Bronchial epithelial cell (primary cell): ENCODE results near the gene BEST1. TPM values are rescaled to one million over a fixed set of nuclear protein-coding genes. Genes with fewer than 3 reads are reported as not detected.
A peak's percentile ranks its signal among the peaks of the same experiment; 100 is the strongest.

Experiments
- DNase-seq: peaks from one replicate; pipeline ENCODE4 v3.0.0-alpha.2; 2010; ENCODE audit warnings: low read depth
- FAIRE-seq: peaks from 2 replicates; lab custom pipeline; 2011; peaks lifted over from hg19 to GRCh38; lab: Jason Lieb, UNC
- H3K27me3 ChIP-seq: 2 replicates; pipeline ENCODE4 v1.5.1; 2011; ENCODE audit warnings: low read length; ENCODE audit not compliant: control insufficient read depth, insufficient read depth
- H3K36me3 ChIP-seq: 2 replicates; pipeline ENCODE4 v1.5.1; 2011; ENCODE audit warnings: low read length; ENCODE audit not compliant: control insufficient read depth, insufficient read depth
- H3K4me3 ChIP-seq: 2 replicates; pipeline ENCODE4 v1.5.1; 2011; ENCODE audit warnings: mild to moderate bottlenecking, low read depth, low read length, control low read depth
- CTCF ChIP-seq: IDR thresholded peaks from 2 replicates; pipeline ENCODE4 v1.5.1; 2011; ENCODE audit warnings: mild to moderate bottlenecking, moderate library complexity, low read length, control low read depth, inconsistent platforms; ENCODE audit not compliant: insufficient read depth, severe bottlenecking
- total RNA-seq: library from RNA; depleted of rRNA; stranded (reverse); fragments of >200 nt; gene quantifications from 2 replicates; pipeline ENCODE4 v1.2.1, GENCODE V29; 2014

BEST1 gene
- total RNA-seq, 1 donor from 2014 or later = 3.7 TPM

- FAIRE-seq (no peak), DNase-seq (no peak)
- H3K36me3 ChIP-seq = no peaks in the 10 kb centered on the region
- no peak for TF ChIP-seq CTCF
- peaks cover 25% of the 10 kb centered on the region for H3K27me3 ChIP-seq
- H3K4me3 ChIP-seq = no peak overlapping the region
Measured at GRCh38 chr11:61918251-61918937, 31.8 kb upstream of the BEST1 start.

GRCh38 chr11:61918938-61919704 is 31.0 kb upstream of the BEST1 start:
- Histone ChIP-seq H3K27me3 (peaks cover 21% of the 10 kb centered on the region), H3K4me3 (no peak overlapping the region), H3K36me3 (no peaks in the 10 kb centered on the region)
- no peak for DNase-seq
- no peak for TF ChIP-seq CTCF
- no peak for FAIRE-seq

GRCh38 chr11:61919705-61920631 is 30.2 kb upstream of the BEST1 start:
- DNase-seq (no peak), FAIRE-seq (no peak)
- no peak for TF ChIP-seq CTCF
- H3K27me3 ChIP-seq = peaks cover 21% of the 10 kb centered on the region
- no peaks in the 10 kb centered on the region for H3K36me3 ChIP-seq
- no peak overlapping the region for H3K4me3 ChIP-seq

GRCh38 chr11:61921446-61921845 is 28.7 kb upstream of the BEST1 start:
- TF ChIP-seq CTCF = no peak
- Histone ChIP-seq H3K27me3 (peaks cover 18% of the 10 kb centered on the region), H3K4me3 (no peak overlapping the region), H3K36me3 (no peaks in the 10 kb centered on the region)
- FAIRE-seq = peak; percentile 7
- DNase-seq = no peak

GRCh38 chr11:61922539-61922938 is 27.6 kb upstream of the BEST1 start:
- Histone ChIP-seq H3K4me3 (no peak overlapping the region), H3K27me3 (peaks cover 16% of the 10 kb centered on the region), H3K36me3 (no peaks in the 10 kb centered on the region)
- DNase-seq (no peak), FAIRE-seq (no peak)
- TF ChIP-seq CTCF = no peak
